Endothelial cell (in vitro differentiated cells): Measurements from ENCODE around the gene MCCD1. TPM values are rescaled to one million over a fixed set of nuclear protein-coding genes. Genes with fewer than 3 reads are reported as not detected.

Experiments used
- DNase-seq: peaks from one replicate; pipeline ENCODE4 v3.0.0; 2021; ENCODE audit warnings: low spot score
- H3K27ac Mint-ChIP-seq: one replicate; pipeline ENCODE4 v1.8.0; 2021; ENCODE audit warnings: mixed read lengths, inconsistent platforms; ENCODE audit not compliant: unreplicated experiment
- H3K27me3 Mint-ChIP-seq: one replicate; pipeline ENCODE4 v1.8.0; 2021; ENCODE audit warnings: mild to moderate bottlenecking, moderate library complexity, mixed read lengths, inconsistent platforms; ENCODE audit not compliant: unreplicated experiment
- H3K36me3 Mint-ChIP-seq: one replicate; pipeline ENCODE4 v1.8.0; 2021; ENCODE audit warnings: mild to moderate bottlenecking, low read depth, mixed read lengths, inconsistent platforms; ENCODE audit not compliant: unreplicated experiment
- H3K4me1 Mint-ChIP-seq: one replicate; pipeline ENCODE4 v1.8.0; 2021; ENCODE audit warnings: mild to moderate bottlenecking, mixed read lengths, inconsistent platforms; ENCODE audit not compliant: unreplicated experiment
- H3K4me3 Mint-ChIP-seq: one replicate; pipeline ENCODE4 v1.8.0; 2021; ENCODE audit warnings: mild to moderate bottlenecking, mixed read lengths, inconsistent platforms; ENCODE audit not compliant: unreplicated experiment
- H3K9me3 Mint-ChIP-seq: one replicate; pipeline ENCODE4 v1.8.0; 2021; ENCODE audit warnings: mixed read lengths, inconsistent platforms; ENCODE audit not compliant: unreplicated experiment
- CTCF ChIP-seq: fragments of 200-600 bp; sonication (generic); IDR thresholded peaks from one replicate; pipeline ENCODE4 v1.5.0; 2021; ENCODE audit warnings: antibody characterized with exemption; ENCODE audit not compliant: unreplicated experiment
- total RNA-seq: library from RNA; stranded (reverse); fragmentation: NEBNext Ultra II Directional; extraction: Animal tissue kit (Norgen Biotek cat#: 25700); gene quantifications from one replicate; pipeline ENCODE4 v1.2.1, GENCODE V29; 2021; ENCODE audit not compliant: unreplicated experiment

The MCCD1 gene
- total RNA-seq, 1 donor from 2014 or later = not detected

GRCh38 chr6:31575335-31575901, 46.7 kb downstream of the MCCD1 start, which contains the start of gene TNF:
TNF (plus strand) TSS chr6:31575565; CDS start chr6:31575742, 177 bp downstream.
- peaks cover 9% of the 10 kb centered on the region for H3K27me3 Mint-ChIP-seq
- TF ChIP-seq CTCF = no peak
- H3K4me1 Mint-ChIP-seq = peaks cover 15% of the 10 kb centered on the region
- no peak for DNase-seq
- H3K36me3 Mint-ChIP-seq = no peaks in the 10 kb centered on the region
- H3K4me3 Mint-ChIP-seq = no peak within 1 kb of the TSS
- H3K9me3 Mint-ChIP-seq = no peaks in the 10 kb centered on the region
- no peak within 1 kb of the TSS for H3K27ac Mint-ChIP-seq

DNA sequence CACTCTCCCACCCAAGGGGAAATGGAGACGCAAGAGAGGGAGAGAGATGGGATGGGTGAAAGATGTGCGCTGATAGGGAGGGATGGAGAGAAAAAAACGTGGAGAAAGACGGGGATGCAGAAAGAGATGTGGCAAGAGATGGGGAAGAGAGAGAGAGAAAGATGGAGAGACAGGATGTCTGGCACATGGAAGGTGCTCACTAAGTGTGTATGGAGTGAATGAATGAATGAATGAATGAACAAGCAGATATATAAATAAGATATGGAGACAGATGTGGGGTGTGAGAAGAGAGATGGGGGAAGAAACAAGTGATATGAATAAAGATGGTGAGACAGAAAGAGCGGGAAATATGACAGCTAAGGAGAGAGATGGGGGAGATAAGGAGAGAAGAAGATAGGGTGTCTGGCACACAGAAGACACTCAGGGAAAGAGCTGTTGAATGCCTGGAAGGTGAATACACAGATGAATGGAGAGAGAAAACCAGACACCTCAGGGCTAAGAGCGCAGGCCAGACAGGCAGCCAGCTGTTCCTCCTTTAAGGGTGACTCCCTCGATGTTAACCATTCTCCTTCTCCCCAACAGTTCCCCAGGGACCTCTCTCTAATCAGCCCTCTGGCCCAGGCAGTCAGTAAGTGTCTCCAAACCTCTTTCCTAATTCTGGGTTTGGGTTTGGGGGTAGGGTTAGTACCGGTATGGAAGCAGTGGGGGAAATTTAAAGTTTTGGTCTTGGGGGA, 47.4 kb downstream of the MCCD1 start:
- TF ChIP-seq CTCF = no peak
- Mint-ChIP-seq H3K9me3 (no peaks in the 10 kb centered on the region), H3K4me3 (no peak overlapping the region), H3K27me3 (peaks cover 11% of the 10 kb centered on the region), H3K36me3 (no peaks in the 10 kb centered on the region), H3K27ac (no peak overlapping the region), H3K4me1 (peaks cover 18% of the 10 kb centered on the region)
- DNase-seq = no peak

DNA sequence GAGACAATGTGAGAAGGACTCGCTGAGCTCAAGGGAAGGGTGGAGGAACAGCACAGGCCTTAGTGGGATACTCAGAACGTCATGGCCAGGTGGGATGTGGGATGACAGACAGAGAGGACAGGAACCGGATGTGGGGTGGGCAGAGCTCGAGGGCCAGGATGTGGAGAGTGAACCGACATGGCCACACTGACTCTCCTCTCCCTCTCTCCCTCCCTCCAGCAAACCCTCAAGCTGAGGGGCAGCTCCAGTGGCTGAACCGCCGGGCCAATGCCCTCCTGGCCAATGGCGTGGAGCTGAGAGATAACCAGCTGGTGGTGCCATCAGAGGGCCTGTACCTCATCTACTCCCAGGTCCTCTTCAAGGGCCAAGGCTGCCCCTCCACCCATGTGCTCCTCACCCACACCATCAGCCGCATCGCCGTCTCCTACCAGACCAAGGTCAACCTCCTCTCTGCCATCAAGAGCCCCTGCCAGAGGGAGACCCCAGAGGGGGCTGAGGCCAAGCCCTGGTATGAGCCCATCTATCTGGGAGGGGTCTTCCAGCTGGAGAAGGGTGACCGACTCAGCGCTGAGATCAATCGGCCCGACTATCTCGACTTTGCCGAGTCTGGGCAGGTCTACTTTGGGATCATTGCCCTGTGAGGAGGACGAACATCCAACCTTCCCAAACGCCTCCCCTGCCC, 48.3 kb downstream of the MCCD1 start:
- Mint-ChIP-seq H3K4me1 (peaks cover 20% of the 10 kb centered on the region), H3K27me3 (peaks cover 11% of the 10 kb centered on the region), H3K27ac (no peak overlapping the region), H3K4me3 (no peak overlapping the region), H3K36me3 (no peaks in the 10 kb centered on the region), H3K9me3 (no peaks in the 10 kb centered on the region)
- DNase-seq = no peak
- TF ChIP-seq CTCF = no peak

- Mint-ChIP-seq H3K27ac (no peak overlapping the region), H3K9me3 (no peaks in the 10 kb centered on the region), H3K4me1 (peaks cover 20% of the 10 kb centered on the region), H3K27me3 (peaks cover 10% of the 10 kb centered on the region), H3K36me3 (no peaks in the 10 kb centered on the region), H3K4me3 (no peak overlapping the region)
- no peak for DNase-seq
- no peak for TF ChIP-seq CTCF
These were observed 48.8 kb downstream of the MCCD1 start for GRCh38 chr6:31577579-31577966.
